HepG2 (cell line): Measurements from ENCODE around the gene ZNF213. TPM values are rescaled to one million over a fixed set of nuclear protein-coding genes. Genes with fewer than 3 reads are reported as not detected.
A peak's percentile ranks its signal among the peaks of the same experiment; 100 is the strongest.

Source experiments
- ATRX ChIP-seq: sonication (generic); formaldehyde crosslinking; IDR thresholded peaks from 2 replicates; pipeline ENCODE4 v1.4.0; 2020; ENCODE audit warnings: missing genetic modification reagents, borderline replicate concordance
- DR1 ChIP-seq: sonication (generic); formaldehyde crosslinking; IDR thresholded peaks from 2 replicates; pipeline ENCODE4 v1.8.0; 2021; ENCODE audit warnings: mild to moderate bottlenecking, missing genetic modification reagents, inconsistent platforms
- HNRNPK ChIP-seq: fragments of 200-400 bp; formaldehyde crosslinking; IDR thresholded peaks from 2 replicates; pipeline ENCODE4 v1.6.1; 2018; ENCODE audit warnings: low read length, low read depth, moderate library complexity, mild to moderate bottlenecking; ENCODE audit not compliant: poor library complexity, severe bottlenecking
- HOXA3 ChIP-seq: sonication (generic); formaldehyde crosslinking; IDR thresholded peaks from 2 replicates; pipeline ENCODE4 v1.5.0; 2020; ENCODE audit warnings: missing genetic modification reagents
- NR2C2 ChIP-seq: sonication (generic); formaldehyde crosslinking; IDR thresholded peaks from 2 replicates; pipeline ENCODE4 v1.4.0; 2020; ENCODE audit warnings: missing genetic modification reagents, mild to moderate bottlenecking, moderate library complexity, borderline replicate concordance
- PAF1 ChIP-seq: IDR thresholded peaks from 2 replicates; pipeline ENCODE4 v1.6.1; 2016; ENCODE audit warnings: missing genetic modification reagents, missing compliant biosample characterization
- SIN3B ChIP-seq: fragments of 150-350 bp; IDR thresholded peaks from 2 replicates; pipeline ENCODE4 v1.6.1; 2014; ENCODE audit warnings: low read length
- SNAI1 ChIP-seq: sonication (generic); formaldehyde crosslinking; IDR thresholded peaks from 2 replicates; pipeline ENCODE4 v1.5.0; 2020; ENCODE audit warnings: mild to moderate bottlenecking, missing genetic modification reagents, borderline replicate concordance
- TBX2 ChIP-seq: sonication (generic); formaldehyde crosslinking; IDR thresholded peaks from 2 replicates; pipeline ENCODE4 v1.5.0; 2020; ENCODE audit warnings: missing genetic modification reagents, mild to moderate bottlenecking, borderline replicate concordance
- ZKSCAN8 ChIP-seq: IDR thresholded peaks from 2 replicates; pipeline ENCODE4 v1.6.1; 2016; ENCODE audit warnings: borderline replicate concordance, missing genetic modification reagents, missing compliant biosample characterization
- ZNF160 ChIP-seq: sonication (generic); formaldehyde crosslinking; IDR thresholded peaks from 2 replicates; pipeline ENCODE4 v1.8.0; 2022; ENCODE audit warnings: mild to moderate bottlenecking, inconsistent platforms, missing genetic modification reagents
- ZNF17 ChIP-seq: sonication (generic); formaldehyde crosslinking; IDR thresholded peaks from 2 replicates; pipeline ENCODE4 v1.5.0; 2020; ENCODE audit warnings: mild to moderate bottlenecking, missing genetic modification reagents
- ZNF432 ChIP-seq: sonication (generic); formaldehyde crosslinking; IDR thresholded peaks from 2 replicates; pipeline ENCODE4 v1.5.0; 2020; ENCODE audit warnings: missing genetic modification reagents, mild to moderate bottlenecking, borderline replicate concordance
- ZNF441 ChIP-seq: sonication (generic); formaldehyde crosslinking; IDR thresholded peaks from 2 replicates; pipeline ENCODE4 v1.7.0; 2021; ENCODE audit warnings: missing genetic modification reagents, borderline replicate concordance
- ZNF562 ChIP-seq: sonication (generic); formaldehyde crosslinking; IDR thresholded peaks from 2 replicates; pipeline ENCODE4 v1.8.0; 2022; ENCODE audit warnings: missing genetic modification reagents, borderline replicate concordance
- ZNF589 ChIP-seq: sonication (generic); formaldehyde crosslinking; conservative IDR thresholded peaks from 2 replicates; pipeline ENCODE4 v1.8.0; 2022; ENCODE audit warnings: mild to moderate bottlenecking, moderate library complexity, missing genetic modification reagents
- ZNF777 ChIP-seq: sonication (generic); formaldehyde crosslinking; IDR thresholded peaks from 2 replicates; pipeline ENCODE4 v1.4.0; 2020; ENCODE audit warnings: missing genetic modification reagents
- ZNF790 ChIP-seq: sonication (generic); formaldehyde crosslinking; IDR thresholded peaks from 2 replicates; pipeline ENCODE4 v1.8.0; 2022; ENCODE audit warnings: missing genetic modification reagents, mild to moderate bottlenecking, borderline replicate concordance
- ZNF816 ChIP-seq: sonication (generic); formaldehyde crosslinking; IDR thresholded peaks from 2 replicates; pipeline ENCODE4 v1.8.0; 2022; ENCODE audit warnings: missing genetic modification reagents, mild to moderate bottlenecking, borderline replicate concordance
- ZSCAN12 ChIP-seq: sonication (generic); formaldehyde crosslinking; IDR thresholded peaks from 2 replicates; pipeline ENCODE4 v1.9.0; 2021; ENCODE audit warnings: mild to moderate bottlenecking, missing genetic modification reagents
- ZSCAN30 ChIP-seq: sonication (generic); formaldehyde crosslinking; IDR thresholded peaks from 2 replicates; pipeline ENCODE4 v1.5.0; 2020; ENCODE audit warnings: mild to moderate bottlenecking, missing genetic modification reagents
- polyA plus RNA-seq, 8 experiments: library from polyadenylated mRNA; depleted of rRNA in 3 of 8; stranded (reverse) in 7 of 8; unstranded in 1 of 8; fragments of >200 nt; fragmentation: Illumina TruSeq in 4 of 8; extraction: Trizol in 4 of 8; gene quantifications; 2 replicates each; pipeline versions ENCODE4 v1.2.1 to v1.2.3, GENCODE V29; 2011 to 2016; ENCODE audit warnings: low read depth in 4 of 8, missing spikeins in 1 of 8, mixed read lengths in 1 of 8; ENCODE audit not compliant: insufficient read depth in 1 of 8
- total RNA-seq, 5 experiments: library from RNA; depleted of rRNA; stranded (reverse); fragments of >200 nt; fragmentation: Illumina TruSeq; extraction: Trizol; gene quantifications; 2 replicates each; pipeline ENCODE4 v1.2.3, GENCODE V29; 2016; ENCODE audit warnings: low read depth in 1 of 5
- TF ChIP-seq, protein P1 (sequence below): IDR thresholded peaks from 2 replicates; pipeline ENCODE4 v1.6.1; 2016; ENCODE audit warnings: low read depth, borderline replicate concordance
- TF ChIP-seq, protein P2 (sequence below): sonication (generic); formaldehyde crosslinking; IDR thresholded peaks from 2 replicates; pipeline ENCODE4 v1.4.0; 2020; ENCODE audit warnings: missing genetic modification reagents
- TF ChIP-seq, protein P3 (sequence below): sonication (generic); formaldehyde crosslinking; IDR thresholded peaks from 2 replicates; pipeline ENCODE4 v1.5.0; 2020; ENCODE audit warnings: mild to moderate bottlenecking, missing genetic modification reagents
- TF ChIP-seq, protein P4 (sequence below): IDR thresholded peaks from 2 replicates; pipeline ENCODE4 v1.6.1; 2012; ENCODE audit warnings: inconsistent platforms

ZNF213 gene
- total and polyA plus RNA-seq, 2 of the 13 experiments (the other 11 are each of a cell fraction or from before 2014, with no cell fraction given), result 0.59 to 0.97 TPM

DNA sequence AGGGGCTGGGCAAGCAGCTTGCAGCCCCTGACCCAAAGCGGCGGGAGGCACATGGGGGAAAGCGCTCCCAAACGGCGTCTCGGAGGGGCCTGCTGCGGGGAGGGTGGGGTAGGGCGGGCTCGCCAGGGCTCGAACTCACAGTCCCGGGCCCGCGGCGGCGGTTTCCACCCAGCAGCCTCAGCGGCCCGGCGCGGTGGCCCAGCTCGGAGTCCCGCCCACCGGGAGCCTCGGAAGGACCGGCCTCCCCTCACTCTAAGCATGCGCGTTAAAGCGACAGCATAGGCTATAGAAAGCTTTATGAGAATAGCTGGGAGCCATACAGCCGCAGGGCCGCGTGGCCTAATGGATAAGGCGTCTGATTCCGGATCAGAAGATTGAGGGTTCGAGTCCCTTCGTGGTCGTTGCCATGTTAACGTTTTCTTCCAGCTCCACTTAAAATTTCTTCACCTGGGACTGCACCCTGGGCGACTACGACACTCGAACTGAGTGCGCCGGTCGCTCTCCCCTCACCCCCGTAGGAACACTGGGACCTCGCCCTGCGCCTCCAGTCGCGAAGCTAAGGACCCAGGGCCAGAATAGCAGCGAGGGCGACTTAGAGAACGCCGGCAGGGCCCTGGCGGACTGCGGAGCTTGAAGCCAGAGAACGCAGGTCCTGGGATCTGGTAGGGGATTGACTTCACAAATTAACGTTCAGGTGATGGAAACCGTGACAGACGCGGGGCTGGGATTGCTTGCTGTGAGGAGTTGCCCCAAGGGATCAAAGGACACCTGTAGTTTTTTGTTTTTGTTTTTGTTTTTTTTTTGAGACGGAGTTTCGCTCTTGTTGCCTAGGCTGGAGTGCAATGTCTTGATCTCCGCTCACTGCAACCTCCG lies 15.8 kb downstream of the ZNF213 start (continued):
- TF ChIP-seq ZNF432 (CRISPR knock-in tag) (no peak), SIN3B (no peak; the same call in 1 of the 2 replicates), ZNF17 (CRISPR knock-in tag) (no peak), ZNF589 (CRISPR knock-in tag) (no peak), TBX2 (CRISPR knock-in tag) (peak; percentile 81), ZNF816 (CRISPR knock-in tag) (peak; percentile 81; the same call in 1 of the 2 replicates), HNRNPK (peak; percentile 53), ZNF790 (no peak; the same call in 1 of the 2 replicates), ZNF441 (0 out of 2 replicates have a peak, but pooled peaks have one; percentile 61), PAF1 (CRISPR knock-in tag) (no peak), ZKSCAN8 (CRISPR knock-in tag) (peak; percentile 86), ZSCAN12 (CRISPR knock-in tag) (peak; percentile 92; the same call in 1 of the 2 replicates), ZSCAN30 (CRISPR knock-in tag) (peak; percentile 72; the same call in 1 of the 2 replicates), HOXA3 (CRISPR knock-in tag) (peak; percentile 80), SNAI1 (CRISPR knock-in tag) (no peak), NR2C2 (CRISPR knock-in tag) (no peak; the same call in 1 of the 2 replicates), ZNF160 (CRISPR knock-in tag) (0 out of 2 replicates have a peak, but pooled peaks have one; percentile 60), ZNF777 (peak; percentile 39; the same call in 1 of the 2 replicates), ATRX (CRISPR knock-in tag) (no peak), ZNF562 (CRISPR knock-in tag) (no peak), DR1 (CRISPR knock-in tag) (peak; percentile 22; the same call in 1 of the 2 replicates)
- TF ChIP-seq, protein P1, sequence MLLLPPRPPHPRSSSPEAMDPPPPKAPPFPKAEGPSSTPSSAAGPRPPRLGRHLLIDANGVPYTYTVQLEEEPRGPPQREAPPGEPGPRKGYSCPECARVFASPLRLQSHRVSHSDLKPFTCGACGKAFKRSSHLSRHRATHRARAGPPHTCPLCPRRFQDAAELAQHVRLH, result peak; percentile 94; the same call in 1 of the 2 replicates
- TF ChIP-seq, protein P2, sequence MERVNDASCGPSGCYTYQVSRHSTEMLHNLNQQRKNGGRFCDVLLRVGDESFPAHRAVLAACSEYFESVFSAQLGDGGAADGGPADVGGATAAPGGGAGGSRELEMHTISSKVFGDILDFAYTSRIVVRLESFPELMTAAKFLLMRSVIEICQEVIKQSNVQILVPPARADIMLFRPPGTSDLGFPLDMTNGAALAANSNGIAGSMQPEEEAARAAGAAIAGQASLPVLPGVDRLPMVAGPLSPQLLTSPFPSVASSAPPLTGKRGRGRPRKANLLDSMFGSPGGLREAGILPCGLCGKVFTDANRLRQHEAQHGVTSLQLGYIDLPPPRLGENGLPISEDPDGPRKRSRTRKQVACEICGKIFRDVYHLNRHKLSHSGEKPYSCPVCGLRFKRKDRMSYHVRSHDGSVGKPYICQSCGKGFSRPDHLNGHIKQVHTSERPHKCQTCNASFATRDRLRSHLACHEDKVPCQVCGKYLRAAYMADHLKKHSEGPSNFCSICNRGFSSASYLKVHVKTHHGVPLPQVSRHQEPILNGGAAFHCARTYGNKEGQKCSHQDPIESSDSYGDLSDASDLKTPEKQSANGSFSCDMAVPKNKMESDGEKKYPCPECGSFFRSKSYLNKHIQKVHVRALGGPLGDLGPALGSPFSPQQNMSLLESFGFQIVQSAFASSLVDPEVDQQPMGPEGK (CRISPR knock-in tag), result peak; percentile 56
- TF ChIP-seq, protein P3, sequence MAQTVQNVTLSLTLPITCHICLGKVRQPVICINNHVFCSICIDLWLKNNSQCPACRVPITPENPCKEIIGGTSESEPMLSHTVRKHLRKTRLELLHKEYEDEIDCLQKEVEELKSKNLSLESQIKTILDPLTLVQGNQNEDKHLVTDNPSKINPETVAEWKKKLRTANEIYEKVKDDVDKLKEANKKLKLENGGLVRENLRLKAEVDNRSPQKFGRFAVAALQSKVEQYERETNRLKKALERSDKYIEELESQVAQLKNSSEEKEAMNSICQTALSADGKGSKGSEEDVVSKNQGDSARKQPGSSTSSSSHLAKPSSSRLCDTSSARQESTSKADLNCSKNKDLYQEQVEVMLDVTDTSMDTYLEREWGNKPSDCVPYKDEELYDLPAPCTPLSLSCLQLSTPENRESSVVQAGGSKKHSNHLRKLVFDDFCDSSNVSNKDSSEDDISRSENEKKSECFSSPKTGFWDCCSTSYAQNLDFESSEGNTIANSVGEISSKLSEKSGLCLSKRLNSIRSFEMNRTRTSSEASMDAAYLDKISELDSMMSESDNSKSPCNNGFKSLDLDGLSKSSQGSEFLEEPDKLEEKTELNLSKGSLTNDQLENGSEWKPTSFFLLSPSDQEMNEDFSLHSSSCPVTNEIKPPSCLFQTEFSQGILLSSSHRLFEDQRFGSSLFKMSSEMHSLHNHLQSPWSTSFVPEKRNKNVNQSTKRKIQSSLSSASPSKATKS, result 0 out of 2 replicates have a peak, but pooled peaks have one; percentile 51
- TF ChIP-seq, protein P4, sequence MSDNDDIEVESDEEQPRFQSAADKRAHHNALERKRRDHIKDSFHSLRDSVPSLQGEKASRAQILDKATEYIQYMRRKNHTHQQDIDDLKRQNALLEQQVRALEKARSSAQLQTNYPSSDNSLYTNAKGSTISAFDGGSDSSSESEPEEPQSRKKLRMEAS, result peak; percentile 81
